Cardiac muscle cell (in vitro differentiated cells and primary cell): ENCODE results near the gene ADAMTS10. TPM values are rescaled to one million over a fixed set of nuclear protein-coding genes. Genes with fewer than 3 reads are reported as not detected.

Experiments
- DNase-seq, 2 donors: peaks; one replicate each; pipeline versions ENCODE4 v3.0.0 to v3.0.0-alpha.2; 2010 to 2017; ENCODE audit warnings: low read depth in 1 of 2, low spot score in 1 of 2
- H3K27ac ChIP-seq: fragments of 200-600 bp; sonication (generic); 2 replicates; pipeline ENCODE4 v1.5.1; 2016
- H3K27me3 ChIP-seq: fragments of 200-600 bp; sonication (generic); 2 replicates; pipeline ENCODE4 v1.6.0; 2016; ENCODE audit warnings: control low read depth
- H3K36me3 ChIP-seq: fragments of 200-600 bp; sonication (generic); 2 replicates; pipeline ENCODE4 v1.5.1; 2016; ENCODE audit warnings: control low read depth
- H3K4me1 ChIP-seq: fragments of 200-600 bp; sonication (generic); 2 replicates; pipeline ENCODE4 v1.8.1; 2017; ENCODE audit warnings: low read depth, mild to moderate bottlenecking, mixed run types
- H3K4me3 ChIP-seq: fragments of 200-600 bp; sonication (generic); 2 replicates; pipeline ENCODE4 v1.5.1; 2016; ENCODE audit warnings: mild to moderate bottlenecking
- H3K9me3 ChIP-seq: fragments of 200-600 bp; sonication (generic); 2 replicates; pipeline ENCODE4 v1.5.1; 2017; ENCODE audit warnings: low read depth, mild to moderate bottlenecking, control low read depth
- polyA plus RNA-seq: library from polyadenylated mRNA; unstranded; fragments of >200 nt; fragmentation: Nextera tagmentation; extraction: Ambion mirVana; gene quantifications from 2 replicates; pipeline ENCODE4 v1.2.1, GENCODE V29; 2016
- total RNA-seq: library from RNA; depleted of rRNA; stranded (reverse); fragments of >200 nt; gene quantifications from 2 replicates; pipeline ENCODE4 v1.2.3, GENCODE V29; 2016
- TF ChIP-seq, protein P1 (sequence below): IDR thresholded peaks from 2 replicates; pipeline ENCODE4 v1.5.1; 2012; ENCODE audit warnings: low read depth, mild to moderate bottlenecking, low read length

ADAMTS10 gene
- total and polyA plus RNA-seq, 2 experiments from 2014 or later, result 27.7 to 93.9 TPM

DNA sequence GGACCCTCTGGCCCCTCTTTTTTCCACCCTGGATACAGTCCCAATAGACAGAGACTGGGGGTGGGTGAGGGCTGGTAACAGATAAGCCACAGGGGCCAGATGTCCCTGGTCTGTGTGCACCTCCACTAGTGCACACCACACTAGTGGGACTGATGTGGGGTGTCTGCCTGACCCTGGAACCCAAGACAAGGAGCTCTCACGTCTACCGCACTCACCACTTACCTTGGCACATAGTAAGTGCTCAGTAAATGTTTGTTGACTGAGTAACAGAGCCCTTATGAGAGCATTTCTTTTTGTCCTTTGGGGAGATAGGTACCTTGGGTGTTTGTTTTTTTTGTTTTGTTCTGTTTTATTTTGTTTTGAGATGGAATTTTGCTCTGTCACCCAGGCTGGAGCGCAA, 73.4 kb downstream of the ADAMTS10 start:
- Histone ChIP-seq H3K4me1 (no peaks in the 10 kb centered on the region), H3K4me3 (no peak overlapping the region), H3K27ac (no peak overlapping the region), H3K36me3 (peaks cover 2% of the 10 kb centered on the region), H3K9me3 (no peaks in the 10 kb centered on the region), H3K27me3 (no peaks in the 10 kb centered on the region)
- DNase-seq, result no peak
- TF ChIP-seq, protein P1, sequence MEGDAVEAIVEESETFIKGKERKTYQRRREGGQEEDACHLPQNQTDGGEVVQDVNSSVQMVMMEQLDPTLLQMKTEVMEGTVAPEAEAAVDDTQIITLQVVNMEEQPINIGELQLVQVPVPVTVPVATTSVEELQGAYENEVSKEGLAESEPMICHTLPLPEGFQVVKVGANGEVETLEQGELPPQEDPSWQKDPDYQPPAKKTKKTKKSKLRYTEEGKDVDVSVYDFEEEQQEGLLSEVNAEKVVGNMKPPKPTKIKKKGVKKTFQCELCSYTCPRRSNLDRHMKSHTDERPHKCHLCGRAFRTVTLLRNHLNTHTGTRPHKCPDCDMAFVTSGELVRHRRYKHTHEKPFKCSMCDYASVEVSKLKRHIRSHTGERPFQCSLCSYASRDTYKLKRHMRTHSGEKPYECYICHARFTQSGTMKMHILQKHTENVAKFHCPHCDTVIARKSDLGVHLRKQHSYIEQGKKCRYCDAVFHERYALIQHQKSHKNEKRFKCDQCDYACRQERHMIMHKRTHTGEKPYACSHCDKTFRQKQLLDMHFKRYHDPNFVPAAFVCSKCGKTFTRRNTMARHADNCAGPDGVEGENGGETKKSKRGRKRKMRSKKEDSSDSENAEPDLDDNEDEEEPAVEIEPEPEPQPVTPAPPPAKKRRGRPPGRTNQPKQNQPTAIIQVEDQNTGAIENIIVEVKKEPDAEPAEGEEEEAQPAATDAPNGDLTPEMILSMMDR, result no peak

DNA sequence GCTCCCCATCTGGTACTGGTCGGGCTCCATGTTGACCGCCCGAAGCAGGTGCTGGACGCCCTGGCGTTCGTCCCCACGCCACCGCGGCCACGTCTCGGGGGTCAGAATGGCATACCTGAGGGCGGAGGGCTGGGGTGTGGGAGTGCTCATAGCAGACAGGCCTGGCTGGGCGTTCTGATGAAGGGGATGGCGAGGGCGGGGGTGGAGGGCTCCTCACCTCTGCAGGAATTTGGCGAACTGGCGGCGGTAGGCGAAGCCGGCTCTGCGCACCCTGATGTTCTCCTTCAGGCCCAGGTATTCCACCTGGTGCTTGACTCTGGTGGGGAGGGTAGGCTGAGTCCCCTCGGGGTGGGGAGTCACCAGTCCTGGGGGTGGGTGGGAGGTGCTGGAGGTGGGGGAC, 74.2 kb downstream of the ADAMTS10 start:
- H3K27ac ChIP-seq, result no peak overlapping the region
- H3K4me1 ChIP-seq, result no peaks in the 10 kb centered on the region
- no peaks in the 10 kb centered on the region for H3K27me3 ChIP-seq
- no peak overlapping the region for H3K4me3 ChIP-seq
- H3K9me3 ChIP-seq, result no peaks in the 10 kb centered on the region
- no peak for DNase-seq
- H3K36me3 ChIP-seq, result peaks cover 2% of the 10 kb centered on the region
- TF ChIP-seq, protein P1, result no peak

DNA sequence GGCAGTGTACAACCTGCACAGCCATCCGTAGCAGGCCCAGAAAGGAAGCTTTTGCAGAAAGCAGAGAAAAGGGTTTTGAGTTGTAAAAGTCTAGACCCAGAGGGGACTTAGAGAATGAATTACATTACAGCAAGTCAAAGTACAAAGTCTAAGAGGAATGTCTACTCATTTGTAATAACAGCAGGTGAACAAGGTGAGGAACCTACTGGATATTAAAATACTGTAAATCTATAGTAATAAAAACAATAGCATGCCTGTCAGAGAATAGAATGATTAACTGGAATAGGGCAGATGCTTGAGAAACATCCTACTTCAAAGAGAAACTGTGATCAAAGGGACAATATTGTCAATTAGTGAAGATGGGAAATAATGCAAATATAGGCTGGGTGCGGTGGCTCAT, 78.3 kb downstream of the ADAMTS10 start:
- no peaks in the 10 kb centered on the region for H3K36me3 ChIP-seq
- H3K27ac ChIP-seq, result no peak overlapping the region
- DNase-seq, result no peak
- no peaks in the 10 kb centered on the region for H3K27me3 ChIP-seq
- H3K9me3 ChIP-seq, result no peaks in the 10 kb centered on the region
- no peak overlapping the region for H3K4me3 ChIP-seq
- no peaks in the 10 kb centered on the region for H3K4me1 ChIP-seq
- TF ChIP-seq, protein P1, result no peak

DNA sequence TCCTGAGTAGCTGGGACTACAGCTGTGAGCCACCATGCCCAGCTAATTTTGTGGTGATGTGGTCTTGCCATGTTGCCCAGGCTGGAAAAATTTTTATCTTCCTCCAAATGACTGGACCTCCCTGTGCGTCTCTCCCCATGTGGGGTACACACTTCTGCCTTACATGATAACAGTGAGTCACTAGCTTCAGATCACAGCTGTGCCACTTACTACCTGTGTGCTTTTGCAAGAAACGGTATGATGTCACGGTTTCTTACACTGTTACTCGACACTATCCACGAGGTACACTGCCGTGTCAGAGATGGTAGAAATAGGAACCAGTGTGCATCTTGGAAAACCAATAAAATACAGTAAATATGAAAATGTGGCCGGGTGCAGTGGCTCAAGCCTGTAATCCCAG, 79.0 kb downstream of the ADAMTS10 start:
- Histone ChIP-seq H3K9me3 (no peaks in the 10 kb centered on the region), H3K4me3 (no peak overlapping the region), H3K36me3 (no peaks in the 10 kb centered on the region), H3K27me3 (no peaks in the 10 kb centered on the region), H3K27ac (no peak overlapping the region), H3K4me1 (no peaks in the 10 kb centered on the region)
- TF ChIP-seq, protein P1, result no peak
- DNase-seq, result no peak

Other genes starting within 250 kb of the ADAMTS10 start
- 2.5 and 3.2 TPM in 2 replicates for gene ANGPTL4, start 246.6 kb downstream of the ADAMTS10 start, total RNA-seq
- gene ANGPTL4, start 246.6 kb downstream of the ADAMTS10 start, polyA plus RNA-seq, result 3.0 and 6.0 TPM in 2 replicates
- 51.7 and 58.5 TPM in 2 replicates for gene RAB11B, start 220.4 kb downstream of the ADAMTS10 start, total RNA-seq
- 221 and 286 TPM in 2 replicates for gene RAB11B, start 220.4 kb downstream of the ADAMTS10 start, polyA plus RNA-seq
- gene MARCHF2, start 197.4 kb downstream of the ADAMTS10 start, total RNA-seq, result 118 and 139 TPM in 2 replicates
- gene MARCHF2, start 197.4 kb downstream of the ADAMTS10 start, polyA plus RNA-seq, result 49.4 and 63.8 TPM in 2 replicates
- gene HNRNPM, start 165.7 kb downstream of the ADAMTS10 start, total RNA-seq, result 79.1 and 103 TPM in 2 replicates
- 106 and 246 TPM in 2 replicates for gene HNRNPM, start 165.7 kb downstream of the ADAMTS10 start, polyA plus RNA-seq
- gene PRAM1, start 108.1 kb downstream of the ADAMTS10 start, total RNA-seq, result 0.33 and 1.2 TPM in 2 replicates
- gene PRAM1, start 108.1 kb downstream of the ADAMTS10 start, polyA plus RNA-seq, result 0.22 and 1.2 TPM in 2 replicates
- gene ZNF414, start 96.5 kb downstream of the ADAMTS10 start, total RNA-seq, result 21.1 and 50.7 TPM in 2 replicates
- gene ZNF414, start 96.5 kb downstream of the ADAMTS10 start, polyA plus RNA-seq, result 64.2 and 82.2 TPM in 2 replicates
- 0.03 and 0.18 TPM in 2 replicates for gene MYO1F, start 33.3 kb downstream of the ADAMTS10 start, total RNA-seq
- gene MYO1F, start 33.3 kb downstream of the ADAMTS10 start, polyA plus RNA-seq, result 1.5 and 5.1 TPM in 2 replicates
- gene NFILZ, start 19.9 kb upstream of the ADAMTS10 start, total RNA-seq, result not detected in 2 replicates
- not detected in 2 replicates for gene NFILZ, start 19.9 kb upstream of the ADAMTS10 start, polyA plus RNA-seq
- gene ACTL9, start 88.1 kb upstream of the ADAMTS10 start, total RNA-seq, result not detected in 2 replicates
- gene ACTL9, start 88.1 kb upstream of the ADAMTS10 start, polyA plus RNA-seq, result not detected in 2 replicates
- not detected in 2 replicates for gene OR2Z1, start 110.9 kb upstream of the ADAMTS10 start, total RNA-seq
- not detected in 2 replicates for gene OR2Z1, start 110.9 kb upstream of the ADAMTS10 start, polyA plus RNA-seq
- not detected in 2 replicates for gene ZNF558, start 221.6 kb upstream of the ADAMTS10 start, total RNA-seq
- not detected in 2 replicates for gene ZNF558, start 221.6 kb upstream of the ADAMTS10 start, polyA plus RNA-seq
- gene MBD3L1, start 221.7 kb upstream of the ADAMTS10 start, total RNA-seq, result not detected in 2 replicates
- not detected in 2 replicates for gene MBD3L1, start 221.7 kb upstream of the ADAMTS10 start, polyA plus RNA-seq